Right lobe of liver (tissue), 4 donors: ENCODE measurements around the gene STK11IP.

Experiments
- POLR2A ChIP-seq: fragments of 450-650 bp; IDR thresholded peaks from one replicate; pipeline ENCODE4 v1.6.1; 2017; ENCODE audit warnings: antibody characterized with exemption, mild to moderate bottlenecking
- TF ChIP-seq, protein P1 (sequence below), 4 donors: fragments of 200-600 bp in 3 of 4; fragments of 450-650 bp in 1 of 4; IDR thresholded peaks; one replicate each; pipeline versions ENCODE4 v1.5.1 to v1.8.0; 2016 to 2022; ENCODE audit warnings: antibody characterized with exemption in 4 of 4, mild to moderate bottlenecking in 2 of 4
- donor health status: DM: no; HTN: no; CAD: no.
- donor health status: DM: no; HTN: no; CAD: no.
- donor health status: DM: no; HTN: yes; CAD: no.

DNA sequence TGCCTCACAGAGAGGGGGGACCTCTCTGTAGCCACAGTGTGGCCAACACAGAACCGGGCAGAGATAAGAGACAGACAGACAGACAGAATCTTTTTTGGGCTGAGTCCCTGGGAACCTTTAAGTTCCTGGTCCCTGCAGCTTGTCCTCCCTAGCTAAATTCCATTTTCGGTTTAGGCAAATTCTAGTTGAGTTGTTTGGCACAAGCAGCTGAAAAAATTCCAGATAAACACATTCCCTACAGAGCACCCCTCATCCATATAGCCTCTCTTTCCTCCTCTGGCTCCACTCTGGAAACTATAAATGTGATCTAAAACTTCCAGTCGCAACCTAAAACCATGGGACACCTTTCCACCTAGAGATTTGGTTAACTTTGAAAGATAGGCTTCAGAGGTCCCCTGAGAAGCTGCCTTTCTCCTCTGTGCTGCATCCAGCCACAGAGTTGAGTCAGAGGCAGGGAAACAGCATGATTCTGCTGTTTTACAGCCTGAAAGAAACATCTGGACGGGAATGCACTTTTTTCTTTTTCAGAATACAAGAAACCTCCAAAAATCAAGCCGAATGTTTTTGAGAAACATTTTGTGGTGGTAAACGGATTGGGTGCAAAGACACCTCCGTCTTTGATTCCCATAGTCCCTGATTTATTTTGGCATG lies 60.7 kb downstream of the STK11IP start:
- no peak for TF ChIP-seq POLR2A
- TF ChIP-seq, protein P1, sequence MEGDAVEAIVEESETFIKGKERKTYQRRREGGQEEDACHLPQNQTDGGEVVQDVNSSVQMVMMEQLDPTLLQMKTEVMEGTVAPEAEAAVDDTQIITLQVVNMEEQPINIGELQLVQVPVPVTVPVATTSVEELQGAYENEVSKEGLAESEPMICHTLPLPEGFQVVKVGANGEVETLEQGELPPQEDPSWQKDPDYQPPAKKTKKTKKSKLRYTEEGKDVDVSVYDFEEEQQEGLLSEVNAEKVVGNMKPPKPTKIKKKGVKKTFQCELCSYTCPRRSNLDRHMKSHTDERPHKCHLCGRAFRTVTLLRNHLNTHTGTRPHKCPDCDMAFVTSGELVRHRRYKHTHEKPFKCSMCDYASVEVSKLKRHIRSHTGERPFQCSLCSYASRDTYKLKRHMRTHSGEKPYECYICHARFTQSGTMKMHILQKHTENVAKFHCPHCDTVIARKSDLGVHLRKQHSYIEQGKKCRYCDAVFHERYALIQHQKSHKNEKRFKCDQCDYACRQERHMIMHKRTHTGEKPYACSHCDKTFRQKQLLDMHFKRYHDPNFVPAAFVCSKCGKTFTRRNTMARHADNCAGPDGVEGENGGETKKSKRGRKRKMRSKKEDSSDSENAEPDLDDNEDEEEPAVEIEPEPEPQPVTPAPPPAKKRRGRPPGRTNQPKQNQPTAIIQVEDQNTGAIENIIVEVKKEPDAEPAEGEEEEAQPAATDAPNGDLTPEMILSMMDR (IDR thresholded peaks at IDR 0.05), result no peak
